GM12878 (cell line): ENCODE measurements around the gene RNF121. TPM values are rescaled to one million over a fixed set of nuclear protein-coding genes. Genes with fewer than 3 reads are reported as not detected.

Source experiments
- ATAC-seq: fragments of 200-7000 bp; cut with Tn5 transposase; 3 replicates; pipeline ENCODE4 v1.9.1; 2020; ENCODE audit warnings: mild to moderate bottlenecking, moderate library complexity
- BruUV-seq: library from RNA; stranded (reverse); fragments of 400-500 nt; replicated peaks from 2 replicates; lab custom pipeline; 2021; lab: Mats Ljungman, UMichigan
- CTCF ChIA-PET: fragments of 300-600 bp; sonication (Branson Sonifier 250); formaldehyde crosslinking; extraction: SDS; loops from one replicate; lab custom pipeline; 2021; ENCODE audit warnings: inconsistent platforms; lab: Yijun Ruan, JAX
- POLR2A ChIA-PET: fragments of 350-600 bp; formaldehyde crosslinking; extraction: SDS; loops from one replicate; lab custom pipeline; 2021; ENCODE audit warnings: inconsistent platforms; lab: Charles Lee
- RAD21 ChIA-PET: fragments of 300-600 bp; sonication (Branson Sonifier 250); formaldehyde crosslinking; loops from one replicate; lab custom pipeline; 2023; ENCODE audit warnings: antibody characterized with exemption; ENCODE audit not compliant: unreplicated experiment; lab: Charles Lee
- SMC1A ChIA-PET: fragments of 300-600 bp; sonication (Branson Sonifier 250); formaldehyde crosslinking; loops from one replicate; lab custom pipeline; 2023; ENCODE audit not compliant: unreplicated experiment, uncharacterized antibody; lab: Charles Lee
- DNase-seq: peaks from one replicate; pipeline ENCODE4 v3.0.0-alpha.2; 2011; ENCODE audit warnings: low read depth, low spot score
- FAIRE-seq: peaks from 3 replicates; lab custom pipeline; 2011; peaks lifted over from hg19 to GRCh38; lab: Jason Lieb, UNC
- H2AFZ ChIP-seq: 2 replicates; pipeline ENCODE4 v1.6.0; 2011; ENCODE audit warnings: low read depth, low read length, control low read depth; ENCODE audit not compliant: control insufficient read depth
- H3K27ac ChIP-seq: 2 replicates; pipeline ENCODE4 v1.5.1; 2011; ENCODE audit warnings: control low read depth; ENCODE audit not compliant: control insufficient read depth, insufficient read depth
- H3K27me3 ChIP-seq, 2 experiments: replicated peaks in 1 of 2; 2 replicates each; pipeline versions ENCODE4 v1.6.0 to v1.6.1; 2011; ENCODE audit warnings: low read length in 1 of 2; ENCODE audit not compliant: control insufficient read depth in 2 of 2, insufficient read depth in 2 of 2
- H3K36me3 ChIP-seq, 2 experiments: 2 replicates each; pipeline ENCODE4 v1.5.1; 2011; ENCODE audit warnings: low read length in 1 of 2; ENCODE audit not compliant: control insufficient read depth in 2 of 2, insufficient read depth in 2 of 2
- H3K4me1 ChIP-seq: 2 replicates; pipeline ENCODE4 v1.6.1; 2011; ENCODE audit warnings: mild to moderate bottlenecking, low read length, moderate library complexity, mixed read lengths; ENCODE audit not compliant: control insufficient read depth, insufficient read depth
- H3K4me2 ChIP-seq: 2 replicates; pipeline ENCODE4 v1.6.0; 2011; ENCODE audit warnings: control low read depth; ENCODE audit not compliant: control insufficient read depth, insufficient read depth
- H3K4me3 ChIP-seq: fragments of 200-600 bp; sonication (generic); 2 replicates; pipeline ENCODE4 v1.5.1; 2016
- H3K79me2 ChIP-seq: 2 replicates; pipeline ENCODE4 v1.6.0; 2011; ENCODE audit warnings: low read length; ENCODE audit not compliant: control insufficient read depth, insufficient read depth
- H3K9ac ChIP-seq: 2 replicates; pipeline ENCODE4 v1.8.0; 2011; ENCODE audit warnings: low read length, control low read depth, mixed read lengths; ENCODE audit not compliant: control insufficient read depth, insufficient read depth
- H3K9me3 ChIP-seq: replicated peaks from 3 replicates; pipeline ENCODE4 v1.5.1; 2011; ENCODE audit warnings: mild to moderate bottlenecking, low read length; ENCODE audit not compliant: control insufficient read depth, insufficient read depth
- H4K20me1 ChIP-seq: 2 replicates; pipeline ENCODE4 v1.6.0; 2011; ENCODE audit not compliant: control insufficient read depth, insufficient read depth
- CEBPZ ChIP-seq: fragments of 150-350 bp; IDR thresholded peaks from 2 replicates; pipeline ENCODE4 v1.6.1; 2016; ENCODE audit warnings: low read depth, low read length
- CHD2 ChIP-seq: IDR thresholded peaks from 2 replicates; pipeline ENCODE4 v1.6.1; 2011; ENCODE audit warnings: low read depth, low read length, improper control_type of control experiment, borderline replicate concordance
- EP300 ChIP-seq, 2 experiments: fragments of 150-350 bp in 1 of 2; IDR thresholded peaks; 2 replicates each; pipeline ENCODE4 v1.6.1; 2011 to 2012; ENCODE audit warnings: low read depth in 2 of 2, low read length in 2 of 2, borderline replicate concordance in 1 of 2, improper control_type of control experiment in 1 of 2, inconsistent platforms in 1 of 2; ENCODE audit not compliant: control insufficient read depth in 1 of 2
- FOXM1 ChIP-seq: IDR thresholded peaks from 2 replicates; pipeline ENCODE4 v1.6.1; 2012; ENCODE audit warnings: low read depth, mild to moderate bottlenecking, inconsistent platforms, low read length, moderate library complexity
- GATAD2B ChIP-seq: fragments of 450-650 bp; conservative IDR thresholded peaks from 2 replicates; pipeline ENCODE4 v1.6.1; 2017; ENCODE audit warnings: low read depth, mild to moderate bottlenecking, moderate library complexity
- JUNB ChIP-seq: IDR thresholded peaks from 2 replicates; pipeline ENCODE4 v1.6.1; 2016; ENCODE audit warnings: antibody characterized with exemption, mild to moderate bottlenecking
- POLR2AphosphoS2 ChIP-seq: IDR thresholded peaks from 2 replicates; pipeline ENCODE4 v1.6.1; 2011; ENCODE audit warnings: low read depth, mild to moderate bottlenecking, low read length, improper control_type of control experiment, moderate library complexity
- PRDM15 ChIP-seq: fragments of 450-650 bp; formaldehyde crosslinking; IDR thresholded peaks from 2 replicates; pipeline ENCODE4 v1.4.0; 2020; ENCODE audit warnings: mild to moderate bottlenecking, moderate library complexity
- RAD21 ChIP-seq: IDR thresholded peaks from 2 replicates; pipeline ENCODE4 v1.6.1; 2011; ENCODE audit warnings: mild to moderate bottlenecking, low read depth, low read length, moderate library complexity; ENCODE audit not compliant: insufficient read depth
- WRNIP1 ChIP-seq: IDR thresholded peaks from 2 replicates; pipeline ENCODE4 v1.6.1; 2011; ENCODE audit warnings: low read depth, low read length, improper control_type of control experiment, borderline replicate concordance
- ZBED1 ChIP-seq: IDR thresholded peaks from 2 replicates; pipeline ENCODE4 v1.6.1; 2016; ENCODE audit warnings: borderline replicate concordance
- ZBTB11 ChIP-seq: fragments of 450-650 bp; formaldehyde crosslinking; IDR thresholded peaks from 2 replicates; pipeline ENCODE4 v1.5.0; 2022; ENCODE audit warnings: mild to moderate bottlenecking, missing genetic modification characterization
- ZZZ3 ChIP-seq: IDR thresholded peaks from 2 replicates; pipeline ENCODE4 v1.6.1; 2011; ENCODE audit warnings: low read depth; ENCODE audit not compliant: control insufficient read depth, insufficient read length
- WGBS: methylation state at CpG from one replicate; pipeline ENCODE4 v1.1.6; 2016; ENCODE audit warnings: low lambda C conversion rate; ENCODE audit not compliant: insufficient replicate concordance, insufficient coverage; ENCODE audit errors: missing lambda C conversion rate; 5-methylcytosine and 5-hydroxymethylcytosine counted together
- in situ Hi-C: fragments of 300-500 bp; cut with MboI; formaldehyde crosslinking; loops from 9 replicates; pipeline ENCODE4 v1.14.3; 2018; ENCODE audit warnings: mixed read lengths
- intact Hi-C: fragments of 100-400 bp; cut with micrococcal nuclease; formaldehyde crosslinking; loops from one replicate; pipeline ENCODE4 v1.14.2; 2022; ENCODE audit not compliant: unreplicated experiment
- polyA plus RNA-seq, 11 experiments: library from polyadenylated mRNA; depleted of rRNA in 4 of 11; unstranded in 6 of 11; stranded (reverse) in 5 of 11; fragments of >200 nt; fragmentation: Nextera tagmentation in 4 of 11; fragmentation: Illumina TruSeq in 1 of 11; extraction: Ambion mirVana in 4 of 11; extraction: Trizol in 1 of 11; gene quantifications; 1 replicate in 1 of 11; 2 replicates in 10 of 11; pipeline versions ENCODE4 v1.2.1 to v1.2.3, GENCODE V29; 2011 to 2016; ENCODE audit warnings: inconsistent platforms in 2 of 11, missing spikeins in 2 of 11, low read depth in 1 of 11
- total RNA-seq, 4 experiments: library from RNA; depleted of rRNA in 3 of 4; stranded (reverse); fragments of >200 nt in 3 of 4; fragmentation: Illumina TruSeq in 1 of 4; extraction: Trizol in 1 of 4; gene quantifications; 2 replicates each; pipeline versions ENCODE4 v1.2.1 to v1.2.3, GENCODE V29; 2013 to 2021

RNF121 gene
- total and polyA plus RNA-seq, 10 of the 15 experiments (the other 5 are each of a cell fraction or from before 2014, with no cell fraction given) = 8.6 to 73.7 (median 32.7) TPM

- RAD21 ChIA-PET = interaction anchor here (1.0 to 3.7 kb wide), 13 partner anchors 12 to 454 kb away, joined by 3 to 51 read pairs (median 17); partner anchors contain the start of gene IL18BP
- 96% methylated on average over 5 of the region's 5 CpGs for WGBS
- POLR2A ChIA-PET = interaction anchor here (0.7 to 1.3 kb wide), 4 partner anchors 15 to 116 kb away, joined by 3 to 4 read pairs (median 4); partner anchors contain the start of gene XNDC1N
- TF ChIP-seq WRNIP1 = no peak
- no peak for TF ChIP-seq POLR2AphosphoS2
- TF ChIP-seq EP300 (IDR thresholded peaks at IDR 0.05; ENCODE audit: borderline replicate concordance in 1 of 2, control insufficient read depth in 1 of 2, low read depth in 2 of 2, low read length in 2 of 2) = no peak
- no peak for TF ChIP-seq ZZZ3
- no peak for TF ChIP-seq GATAD2B
- TF ChIP-seq RAD21 = no peak
- TF ChIP-seq ZBED1 = no peak
- no peak for TF ChIP-seq CEBPZ
- TF ChIP-seq ZBTB11 (CRISPR knock-in tag) = no peak
- TF ChIP-seq PRDM15 = no peak
- TF ChIP-seq FOXM1 = no peak
- TF ChIP-seq CHD2 = no peak
- TF ChIP-seq JUNB = no peak
These were observed 47.7 kb downstream of the RNF121 start for GRCh38 chr11:71976551-71976950.

More at GRCh38 chr11:71976551-71976950, 47.7 kb downstream of the RNF121 start:
- Histone ChIP-seq H3K27ac (no peak overlapping the region), H3K79me2 (no peaks in the 10 kb centered on the region), H3K4me1 (peaks cover 10% of the 10 kb centered on the region), H3K9me3 (no peaks in the 10 kb centered on the region), H4K20me1 (no peaks in the 10 kb centered on the region), H3K4me3 (no peak overlapping the region), H3K4me2 (no peak overlapping the region), H3K9ac (no peak overlapping the region), H3K27me3 (no peaks in the 10 kb centered on the region), H3K36me3 (peaks cover 4 to 24% of the 10 kb centered on the region in 2 experiments), H2AFZ (no peak overlapping the region)
- no TSS peak for BruUV-seq
- ATAC-seq = no peak
- CTCF ChIA-PET = interaction anchor here (0.9 to 9.1 kb wide), 31 partner anchors 10 to 458 kb away, joined by 3 to 138 read pairs (median 10); partner anchors contain the start of genes ANAPC15, CLPB, IL18BP and RNF121
- no peak for FAIRE-seq
- SMC1A ChIA-PET = interaction anchor here (0.8 to 5.6 kb wide), 23 partner anchors 9 to 457 kb away, joined by 3 to 67 read pairs (median 5); partner anchors contain the start of genes IL18BP, RNF121 and XNDC1N
- intact Hi-C loops = no loop called here
- DNase-seq = no peak
- in situ Hi-C loops = no loop called here
